Adrenal gland (tissue), 12 donors: Measurements from ENCODE around the gene TRAPPC12. TPM values are rescaled to one million over a fixed set of nuclear protein-coding genes. Genes with fewer than 3 reads are reported as not detected.

ENCODE experiments used
- DNase-seq, 7 donors: peaks; one replicate each; pipeline ENCODE4 v3.0.0-alpha.2; 2019 to 2020
- H3K27ac ChIP-seq, 5 donors: fragments of 200-600 bp; sonication (generic) in 4 of 5; 1 replicate in 3 of 5; 2 replicates in 2 of 5; pipeline versions ENCODE4 v1.5.1 to v1.8.0; 2016 to 2020; ENCODE audit warnings: mild to moderate bottlenecking in 1 of 5
- H3K27me3 ChIP-seq: fragments of 200-600 bp; 2 replicates; pipeline ENCODE4 v1.8.0; 2021
- H3K36me3 ChIP-seq, 2 donors: fragments of 200-600 bp; replicated peaks in 1 of 2; 1 replicate in 1 of 2; 2 replicates in 1 of 2; pipeline versions ENCODE4 v1.5.1 to v1.8.0; 2018 to 2022
- H3K4me1 ChIP-seq, 2 donors: fragments of 200-600 bp; replicated peaks in 1 of 2; 1 replicate in 1 of 2; 2 replicates in 1 of 2; pipeline versions ENCODE4 v1.5.1 to v1.8.0; 2018 to 2021
- H3K4me3 ChIP-seq, 4 donors: fragments of 200-600 bp; sonication (generic) in 3 of 4; one replicate each; pipeline ENCODE4 v1.5.1; 2016 to 2018
- H3K9me3 ChIP-seq, 3 donors: fragments of 200-600 bp; sonication (generic) in 1 of 3; replicated peaks in 1 of 3; 1 replicate in 2 of 3; 2 replicates in 1 of 3; pipeline versions ENCODE4 v1.5.1 to v1.8.0; 2016 to 2021
- CTCF ChIP-seq, 6 experiments: fragments of 450-650 bp in 4 of 6; fragments of 200-600 bp in 2 of 6; sonication (generic) in 1 of 6; IDR thresholded peaks; 1 replicate in 5 of 6; 2 replicates in 1 of 6; pipeline versions ENCODE4 v1.5.1 to v1.8.0; 2016 to 2021; ENCODE audit warnings: antibody characterized with exemption in 6 of 6, mild to moderate bottlenecking in 2 of 6, moderate library complexity in 1 of 6
- POLR2A ChIP-seq, 2 donors: fragments of 450-650 bp; IDR thresholded peaks; one replicate each; pipeline ENCODE4 v1.6.1; 2017; ENCODE audit warnings: antibody characterized with exemption in 2 of 2, mild to moderate bottlenecking in 2 of 2, moderate library complexity in 1 of 2
- WGBS, 4 donors: extraction: QIAGEN DNeasy Blood & Tissue Kit in 2 of 4; methylation state at CpG; one replicate each; pipeline versions ENCODE4 v1.1.5 to v1.1.7; 2013 to 2017; 5-methylcytosine and 5-hydroxymethylcytosine counted together
- intact Hi-C, 2 donors: fragments of 100-400 bp; cut with DNase I; formaldehyde crosslinking; loops; one replicate each; pipeline versions ENCODE4 v1.14.1 to v1.15.0; 2022 to 2023
- polyA plus RNA-seq, 3 donors: library from polyadenylated mRNA; stranded (reverse); fragments of 200-250 nt in 2 of 3; fragments of 350-450 nt in 1 of 3; fragmentation: Illumina TruSeq in 1 of 3; extraction: RNeasy Lipid Tissue Mini Kit (QIAGEN cat#74804) in 1 of 3; gene quantifications; one replicate each; pipeline ENCODE4 v1.2.3, GENCODE V29; 2013 to 2014
- total RNA-seq, 9 donors: library from RNA; depleted of rRNA in 4 of 9; stranded (reverse); fragments of >200 nt in 4 of 9; fragments of 120-200 nt in 1 of 9; fragmentation: NEBNext Ultra II Directional in 1 of 9; extraction: Animal tissue kit (Norgen Biotek cat#: 25700) in 1 of 9; gene quantifications; one replicate each; pipeline versions ENCODE4 v1.1.0 to v1.2.4, GENCODE V29; 2013 to 2023
- donor health status: healthy with polysubstance abuse.
- donor health status: Bipolar disorder and iron deficiency.
- donor health status: DM: yes; HTN: yes; CAD: no.
- donor health status: DM: no; HTN: no; CAD: no.
- donor health status: DM: no; HTN: no; CAD: no.
- donor health status: DM: yes; HTN: yes; CAD: no.

TRAPPC12 gene
- total and polyA plus RNA-seq, 12 donors, result 58.3 to 334 (median 99.5) TPM

- H3K4me1 ChIP-seq, result no peaks in the 10 kb centered on the region
- H3K27ac ChIP-seq, result no peak overlapping the region
- WGBS, 4 donors, result 89 to 97% (median 96%) methylated on average over 19 to 29 of the region's 29 CpGs
- H3K27me3 ChIP-seq, result no peaks in the 10 kb centered on the region
- no peak for TF ChIP-seq CTCF (IDR thresholded peaks at IDR 0.05)
- TF ChIP-seq POLR2A (IDR thresholded peaks at IDR 0.05), result no peak
- no peaks in the 10 kb centered on the region for H3K9me3 ChIP-seq
- DNase-seq, result peak in 3 of 7 donors; percentile 11 to 46 (median 21)
- no peak overlapping the region for H3K4me3 ChIP-seq
- intact Hi-C loops, result no loop called here
- no peaks in the 10 kb centered on the region for H3K36me3 ChIP-seq
Observed at GRCh38 chr2:3486047-3487027, 106.8 kb downstream of the TRAPPC12 start.

- intact Hi-C loops, result no loop called here
- DNase-seq, result peak in 2 of 7 donors; percentile 16 to 45
- Histone ChIP-seq H3K4me3 (no peak overlapping the region), H3K27ac (no peak overlapping the region), H3K9me3 (no peaks in the 10 kb centered on the region), H3K27me3 (no peaks in the 10 kb centered on the region), H3K4me1 (no peaks in the 10 kb centered on the region), H3K36me3 (no peaks in the 10 kb centered on the region)
- TF ChIP-seq POLR2A (IDR thresholded peaks at IDR 0.05) (no peak), CTCF (IDR thresholded peaks at IDR 0.05) (no peak)
- 78 to 89% (median 85%) methylated on average over 7 to 9 of the region's 9 CpGs for WGBS, 4 donors
Observed at GRCh38 chr2:3487028-3487425, 107.5 kb downstream of the TRAPPC12 start.

- no peaks in the 10 kb centered on the region for H3K36me3 ChIP-seq
- no peak overlapping the region for H3K4me3 ChIP-seq
- intact Hi-C loops, result no loop called here
- H3K4me1 ChIP-seq, result no peaks in the 10 kb centered on the region
- H3K27me3 ChIP-seq, result no peaks in the 10 kb centered on the region
- H3K27ac ChIP-seq, result no peak overlapping the region
- WGBS, 4 donors, result 40 to 53% (median 47%) methylated on average over 9 to 10 of the region's 10 CpGs
- no peaks in the 10 kb centered on the region for H3K9me3 ChIP-seq
- peak in 1 of 7 donors; percentile 54 for DNase-seq
- TF ChIP-seq POLR2A (IDR thresholded peaks at IDR 0.05), result no peak
Observed at GRCh38 chr2:3487432-3487831, 107.9 kb downstream of the TRAPPC12 start.

GRCh38 chr2:3488061-3488531, 108.6 kb downstream of the TRAPPC12 start:
- H3K27ac ChIP-seq, result no peak overlapping the region
- intact Hi-C loops, result no loop called here

More at GRCh38 chr2:3488061-3488531, 108.6 kb downstream of the TRAPPC12 start:
- Histone ChIP-seq H3K27me3 (no peaks in the 10 kb centered on the region), H3K4me3 (no peak overlapping the region), H3K4me1 (no peaks in the 10 kb centered on the region), H3K36me3 (no peaks in the 10 kb centered on the region), H3K9me3 (no peaks in the 10 kb centered on the region)
- DNase-seq, result peak in 2 of 7 donors; percentile 10 to 48
- WGBS, 4 donors, result 66 to 93% (median 80%) methylated on average over 3 to 6 of the region's 6 CpGs
- no peak for TF ChIP-seq CTCF (IDR thresholded peaks at IDR 0.05)
- no peak for TF ChIP-seq POLR2A (IDR thresholded peaks at IDR 0.05)
